ENCODE results near the gene ANKH. TPM values are rescaled to one million over a fixed set of nuclear protein-coding genes. Genes with fewer than 3 reads are reported as not detected.

Gene ANKH
- total and polyA plus RNA-seq, 12 donors: 4.8 to 45.6 (median 30.9) TPM

DNA sequence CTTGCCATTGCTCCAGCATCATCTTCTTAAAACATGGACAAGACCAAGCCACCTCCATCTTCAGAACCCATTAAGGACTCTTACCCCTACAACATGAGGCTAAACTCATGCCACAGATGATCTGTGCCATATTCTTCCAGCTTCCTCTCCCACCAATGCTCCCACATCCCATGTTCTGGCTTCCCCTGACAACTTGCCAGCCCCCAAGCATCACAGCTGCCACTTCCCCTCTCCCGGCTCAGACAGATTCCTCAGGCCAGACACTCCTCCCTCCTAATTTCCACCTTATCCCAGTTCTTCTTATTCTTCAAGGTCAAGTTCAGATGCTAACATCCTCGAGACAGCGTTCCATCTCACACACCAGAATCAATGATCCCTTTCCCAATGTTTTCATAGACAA, 57.8 kb downstream of the ANKH start:
- Histone ChIP-seq H3K27me3 (no peaks in the 10 kb centered on the region), H3K4me3 (no peak overlapping the region), H3K27ac (no peak overlapping the region), H3K4me1 (replicated peaks in 1 of 2) (peaks cover 0 to 18% of the 10 kb centered on the region in 2 donors), H3K36me3 (replicated peaks in 1 of 2) (no peaks in the 10 kb centered on the region), H3K9me3 (replicated peaks in 1 of 3) (no peaks in the 10 kb centered on the region)
- 82 to 93% (median 85%) methylated on average over 3 of the region's 3 CpGs for WGBS, 4 donors
- no peak for DNase-seq
- no peak for TF ChIP-seq POLR2A (IDR thresholded peaks at IDR 0.05)
- TF ChIP-seq, protein P1, sequence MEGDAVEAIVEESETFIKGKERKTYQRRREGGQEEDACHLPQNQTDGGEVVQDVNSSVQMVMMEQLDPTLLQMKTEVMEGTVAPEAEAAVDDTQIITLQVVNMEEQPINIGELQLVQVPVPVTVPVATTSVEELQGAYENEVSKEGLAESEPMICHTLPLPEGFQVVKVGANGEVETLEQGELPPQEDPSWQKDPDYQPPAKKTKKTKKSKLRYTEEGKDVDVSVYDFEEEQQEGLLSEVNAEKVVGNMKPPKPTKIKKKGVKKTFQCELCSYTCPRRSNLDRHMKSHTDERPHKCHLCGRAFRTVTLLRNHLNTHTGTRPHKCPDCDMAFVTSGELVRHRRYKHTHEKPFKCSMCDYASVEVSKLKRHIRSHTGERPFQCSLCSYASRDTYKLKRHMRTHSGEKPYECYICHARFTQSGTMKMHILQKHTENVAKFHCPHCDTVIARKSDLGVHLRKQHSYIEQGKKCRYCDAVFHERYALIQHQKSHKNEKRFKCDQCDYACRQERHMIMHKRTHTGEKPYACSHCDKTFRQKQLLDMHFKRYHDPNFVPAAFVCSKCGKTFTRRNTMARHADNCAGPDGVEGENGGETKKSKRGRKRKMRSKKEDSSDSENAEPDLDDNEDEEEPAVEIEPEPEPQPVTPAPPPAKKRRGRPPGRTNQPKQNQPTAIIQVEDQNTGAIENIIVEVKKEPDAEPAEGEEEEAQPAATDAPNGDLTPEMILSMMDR (IDR thresholded peaks at IDR 0.05): no peak
- intact Hi-C loops (cut with DNase I): no loop called here

DNA sequence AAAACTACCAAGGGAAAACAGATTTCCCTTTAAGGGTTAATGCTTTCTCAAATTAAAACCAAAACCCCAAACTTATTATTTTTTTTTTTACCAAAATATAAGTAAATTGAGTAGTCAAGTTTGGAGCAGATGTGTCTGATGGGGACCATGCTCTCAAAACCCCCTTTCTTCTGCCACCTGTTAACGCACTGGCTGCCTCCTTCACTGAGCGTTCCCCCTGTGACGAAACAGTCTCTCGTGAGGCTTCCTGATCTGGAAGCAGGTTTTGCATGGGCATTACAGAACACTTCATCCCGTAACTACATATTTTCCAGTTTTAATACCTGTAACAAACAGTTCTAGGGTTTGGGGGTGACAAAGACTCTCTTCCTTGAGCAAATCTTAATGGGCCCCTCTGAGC, 59.4 kb downstream of the ANKH start:
- Histone ChIP-seq H3K9me3 (replicated peaks in 1 of 3) (no peaks in the 10 kb centered on the region), H3K36me3 (replicated peaks in 1 of 2) (no peaks in the 10 kb centered on the region), H3K4me3 (no peak overlapping the region), H3K4me1 (replicated peaks in 1 of 2) (peaks cover 0 to 14% of the 10 kb centered on the region in 2 donors), H3K27me3 (no peaks in the 10 kb centered on the region), H3K27ac (no peak overlapping the region)
- intact Hi-C loops (cut with DNase I): no loop called here
- 75 to 80% (median 77%) methylated on average over 5 of the region's 5 CpGs for whole genome bisulfite sequencing, 4 donors
- no peak for DNase-seq
- no peak for TF ChIP-seq POLR2A (IDR thresholded peaks at IDR 0.05)
- TF ChIP-seq, protein P1 (IDR thresholded peaks at IDR 0.05): no peak

- no peaks in the 10 kb centered on the region for H3K27me3 ChIP-seq
- TF ChIP-seq, protein P1 (IDR thresholded peaks at IDR 0.05): no peak
- no peak for TF ChIP-seq POLR2A (IDR thresholded peaks at IDR 0.05)
- peaks cover 0 to 24% of the 10 kb centered on the region in 2 donors for H3K4me1 ChIP-seq (replicated peaks in 1 of 2)
- peak overlapping the region in 4 of 5 donors; percentile 39 to 83 (median 60) for H3K27ac ChIP-seq
- H3K9me3 ChIP-seq (replicated peaks in 1 of 3): no peaks in the 10 kb centered on the region
- DNase-seq: no peak
- 83 to 86% (median 85%) methylated on average over 12 of the region's 12 CpGs for WGBS, 4 donors
- intact Hi-C loops (cut with DNase I): no loop called here
- no peak overlapping the region for H3K4me3 ChIP-seq
- H3K36me3 ChIP-seq (replicated peaks in 1 of 2): no peaks in the 10 kb centered on the region
These were observed 60.5 kb downstream of the ANKH start for GRCh38 chr5:14810928-14811572.

DNA sequence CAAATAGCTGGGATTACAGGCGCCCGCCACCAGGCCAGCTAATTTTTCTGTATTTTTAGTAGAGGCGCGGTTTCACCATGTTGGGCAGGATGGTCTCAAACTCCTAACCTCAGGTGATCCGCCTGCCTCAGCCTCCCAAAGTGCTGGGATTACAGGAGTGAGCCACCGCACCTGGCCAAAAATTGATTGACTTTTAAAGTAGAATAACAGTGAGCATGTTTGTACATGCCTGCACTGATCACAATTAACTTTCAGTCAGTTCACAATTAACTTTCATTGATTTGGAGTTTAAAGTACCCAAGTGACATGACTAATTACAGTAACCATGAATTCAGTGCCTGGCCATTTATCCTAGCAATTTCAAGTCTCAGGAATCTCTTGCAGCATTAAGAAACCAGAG, 61.3 kb downstream of the ANKH start:
- TF ChIP-seq, protein P1 (IDR thresholded peaks at IDR 0.05): no peak
- no peak for TF ChIP-seq POLR2A (IDR thresholded peaks at IDR 0.05)
- Histone ChIP-seq H3K27ac (peak overlapping the region in 4 of 5 donors; percentile 39 to 83 (median 60)), H3K27me3 (no peaks in the 10 kb centered on the region), H3K4me1 (replicated peaks in 1 of 2) (peaks cover 0 to 27% of the 10 kb centered on the region in 2 donors), H3K9me3 (replicated peaks in 1 of 3) (no peaks in the 10 kb centered on the region), H3K4me3 (peak overlapping the region in 1 of 4 donors; percentile 15), H3K36me3 (replicated peaks in 1 of 2) (no peaks in the 10 kb centered on the region)
- intact Hi-C loops (cut with DNase I): no loop called here
- 77 to 92% (median 88%) methylated on average over 6 of the region's 6 CpGs for WGBS, 4 donors
- DNase-seq: no peak
